HepG2 (cell line): Measurements from ENCODE around the gene WNT3A. TPM values are rescaled to one million over a fixed set of nuclear protein-coding genes. Genes with fewer than 3 reads are reported as not detected.

Source experiments
- GRHL1 ChIP-seq: sonication (generic); formaldehyde crosslinking; conservative IDR thresholded peaks from 2 replicates; pipeline ENCODE4 v1.8.0; 2022; ENCODE audit warnings: missing genetic modification reagents
- IRX3 ChIP-seq: sonication (generic); formaldehyde crosslinking; IDR thresholded peaks from 2 replicates; pipeline ENCODE4 v1.8.1; 2023; ENCODE audit warnings: mild to moderate bottlenecking, low read depth, missing genetic modification reagents, borderline replicate concordance
- PITX1 ChIP-seq: sonication (generic); formaldehyde crosslinking; IDR thresholded peaks from 2 replicates; pipeline ENCODE4 v1.5.1; 2020; ENCODE audit warnings: mild to moderate bottlenecking, missing genetic modification reagents
- RFX5 ChIP-seq: IDR thresholded peaks from 2 replicates; pipeline ENCODE4 v1.6.1; 2011; ENCODE audit warnings: low read depth, low read length, improper control_type of control experiment
- SALL1 ChIP-seq: sonication (generic); formaldehyde crosslinking; IDR thresholded peaks from 2 replicates; pipeline ENCODE4 v1.8.0; 2022; ENCODE audit warnings: mild to moderate bottlenecking, missing genetic modification reagents
- SP1 ChIP-seq, 2 experiments: fragments of 450-650 bp in 1 of 2; sonication (generic) in 1 of 2; formaldehyde crosslinking in 1 of 2; IDR thresholded peaks; 2 replicates each; pipeline versions ENCODE4 v1.4.0 to v1.6.1; 2016 to 2020; ENCODE audit warnings: missing genetic modification reagents in 1 of 2
- TMF1 ChIP-seq: sonication (generic); formaldehyde crosslinking; IDR thresholded peaks from 2 replicates; pipeline ENCODE4 v1.8.1; 2022; ENCODE audit warnings: low read depth, missing genetic modification reagents
- ZNF510 ChIP-seq: sonication (generic); formaldehyde crosslinking; IDR thresholded peaks from 2 replicates; pipeline ENCODE4 v1.4.0; 2020; ENCODE audit warnings: low read depth, mild to moderate bottlenecking, missing genetic modification reagents
- ZNF547 ChIP-seq: sonication (generic); formaldehyde crosslinking; IDR thresholded peaks from 2 replicates; pipeline ENCODE4 v1.5.1; 2020; ENCODE audit warnings: mild to moderate bottlenecking, missing genetic modification reagents
- ZNF558 ChIP-seq: sonication (generic); formaldehyde crosslinking; IDR thresholded peaks from 2 replicates; pipeline ENCODE4 v1.9.0; 2022; ENCODE audit warnings: mild to moderate bottlenecking, missing genetic modification reagents, borderline replicate concordance
- ZNF691 ChIP-seq: sonication (generic); formaldehyde crosslinking; IDR thresholded peaks from 2 replicates; pipeline ENCODE4 v1.4.0; 2020; ENCODE audit warnings: missing genetic modification reagents, low read depth, mild to moderate bottlenecking, borderline replicate concordance
- polyA plus RNA-seq, 8 experiments: library from polyadenylated mRNA; depleted of rRNA in 3 of 8; stranded (reverse) in 7 of 8; unstranded in 1 of 8; fragments of >200 nt; fragmentation: Illumina TruSeq in 4 of 8; extraction: Trizol in 4 of 8; gene quantifications; 2 replicates each; pipeline versions ENCODE4 v1.2.1 to v1.2.3, GENCODE V29; 2011 to 2016; ENCODE audit warnings: low read depth in 4 of 8, missing spikeins in 1 of 8, mixed read lengths in 1 of 8; ENCODE audit not compliant: insufficient read depth in 1 of 8
- total RNA-seq, 5 experiments: library from RNA; depleted of rRNA; stranded (reverse); fragments of >200 nt; fragmentation: Illumina TruSeq; extraction: Trizol; gene quantifications; 2 replicates each; pipeline ENCODE4 v1.2.3, GENCODE V29; 2016; ENCODE audit warnings: low read depth in 1 of 5
- TF ChIP-seq, protein P1 (sequence below): sonication (generic); formaldehyde crosslinking; IDR thresholded peaks from 2 replicates; pipeline ENCODE4 v1.8.1; 2023; ENCODE audit warnings: mild to moderate bottlenecking, missing genetic modification reagents
- TF ChIP-seq, protein P2 (sequence below): sonication (generic); formaldehyde crosslinking; IDR thresholded peaks from 2 replicates; pipeline ENCODE4 v1.4.0; 2020; ENCODE audit warnings: mild to moderate bottlenecking, missing genetic modification reagents

WNT3A gene
- total and polyA plus RNA-seq, 2 of the 13 experiments (the other 11 are each of a cell fraction or from before 2014, with no cell fraction given) = not detected

GRCh38 chr1:228102791-228103620 lies 96.2 kb downstream of the WNT3A start, which contains the start of gene C1orf35 (continued):
- TF ChIP-seq GRHL1 (CRISPR knock-in tag) (no peak), SALL1 (peak; percentile 85), ZNF558 (CRISPR knock-in tag) (peak; percentile 56; the same call in 1 of the 2 replicates), SP1 (IDR thresholded peaks at IDR 0.05) (no peak), SP1 (CRISPR knock-in tag; IDR thresholded peaks at IDR 0.05) (peak; percentile 97), RFX5 (peak; percentile 61), ZNF510 (CRISPR knock-in tag) (peak; percentile 79; the same call in 1 of the 2 replicates), IRX3 (CRISPR knock-in tag) (no peak), ZNF691 (CRISPR knock-in tag) (peak; percentile 93), PITX1 (CRISPR knock-in tag) (peak; percentile 72), ZNF547 (CRISPR knock-in tag) (peak; percentile 69), TMF1 (CRISPR knock-in tag) (no peak)
- TF ChIP-seq, protein P1, sequence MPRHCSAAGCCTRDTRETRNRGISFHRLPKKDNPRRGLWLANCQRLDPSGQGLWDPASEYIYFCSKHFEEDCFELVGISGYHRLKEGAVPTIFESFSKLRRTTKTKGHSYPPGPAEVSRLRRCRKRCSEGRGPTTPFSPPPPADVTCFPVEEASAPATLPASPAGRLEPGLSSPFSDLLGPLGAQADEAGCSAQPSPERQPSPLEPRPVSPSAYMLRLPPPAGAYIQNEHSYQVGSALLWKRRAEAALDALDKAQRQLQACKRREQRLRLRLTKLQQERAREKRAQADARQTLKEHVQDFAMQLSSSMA = no peak; the same call in 1 of the 2 replicates
- TF ChIP-seq, protein P2, sequence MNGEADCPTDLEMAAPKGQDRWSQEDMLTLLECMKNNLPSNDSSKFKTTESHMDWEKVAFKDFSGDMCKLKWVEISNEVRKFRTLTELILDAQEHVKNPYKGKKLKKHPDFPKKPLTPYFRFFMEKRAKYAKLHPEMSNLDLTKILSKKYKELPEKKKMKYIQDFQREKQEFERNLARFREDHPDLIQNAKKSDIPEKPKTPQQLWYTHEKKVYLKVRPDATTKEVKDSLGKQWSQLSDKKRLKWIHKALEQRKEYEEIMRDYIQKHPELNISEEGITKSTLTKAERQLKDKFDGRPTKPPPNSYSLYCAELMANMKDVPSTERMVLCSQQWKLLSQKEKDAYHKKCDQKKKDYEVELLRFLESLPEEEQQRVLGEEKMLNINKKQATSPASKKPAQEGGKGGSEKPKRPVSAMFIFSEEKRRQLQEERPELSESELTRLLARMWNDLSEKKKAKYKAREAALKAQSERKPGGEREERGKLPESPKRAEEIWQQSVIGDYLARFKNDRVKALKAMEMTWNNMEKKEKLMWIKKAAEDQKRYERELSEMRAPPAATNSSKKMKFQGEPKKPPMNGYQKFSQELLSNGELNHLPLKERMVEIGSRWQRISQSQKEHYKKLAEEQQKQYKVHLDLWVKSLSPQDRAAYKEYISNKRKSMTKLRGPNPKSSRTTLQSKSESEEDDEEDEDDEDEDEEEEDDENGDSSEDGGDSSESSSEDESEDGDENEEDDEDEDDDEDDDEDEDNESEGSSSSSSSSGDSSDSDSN = peak; percentile 91
